MG63 (cell line): ENCODE measurements around the gene CBX2. TPM values are rescaled to one million over a fixed set of nuclear protein-coding genes. Genes with fewer than 3 reads are reported as not detected.

Experiments
- DNase-seq: peaks from one replicate; pipeline ENCODE4 v3.0.0-alpha.2; 2020
- H3K27me3 ChIP-seq: fragments of 250-450 bp; sonication (Bioruptor Pico); 2 replicates; pipeline ENCODE4 v1.5.1; 2020; ENCODE audit warnings: mild to moderate bottlenecking, moderate library complexity
- H3K36me3 ChIP-seq: fragments of 250-450 bp; sonication (Bioruptor Pico); 2 replicates; pipeline ENCODE4 v1.5.1; 2020; ENCODE audit warnings: mild to moderate bottlenecking, moderate library complexity
- H3K4me3 ChIP-seq: fragments of 250-450 bp; sonication (Bioruptor Pico); 2 replicates; pipeline ENCODE4 v1.5.1; 2020; ENCODE audit warnings: mild to moderate bottlenecking, moderate library complexity
- H3K9me3 ChIP-seq: fragments of 250-450 bp; sonication (Bioruptor Pico); 2 replicates; pipeline ENCODE4 v1.5.1; 2020; ENCODE audit warnings: mild to moderate bottlenecking, moderate library complexity
- total RNA-seq: library from RNA; depleted of rRNA; stranded (reverse); fragments of >200 nt; shearing (Covaris generic); gene quantifications from 2 replicates; pipeline ENCODE4 v1.2.3, GENCODE V29; 2014; ENCODE audit warnings: low replicate concordance

The CBX2 gene
- total RNA-seq, 1 experiment from 2014 or later, result 17.1 TPM

DNA sequence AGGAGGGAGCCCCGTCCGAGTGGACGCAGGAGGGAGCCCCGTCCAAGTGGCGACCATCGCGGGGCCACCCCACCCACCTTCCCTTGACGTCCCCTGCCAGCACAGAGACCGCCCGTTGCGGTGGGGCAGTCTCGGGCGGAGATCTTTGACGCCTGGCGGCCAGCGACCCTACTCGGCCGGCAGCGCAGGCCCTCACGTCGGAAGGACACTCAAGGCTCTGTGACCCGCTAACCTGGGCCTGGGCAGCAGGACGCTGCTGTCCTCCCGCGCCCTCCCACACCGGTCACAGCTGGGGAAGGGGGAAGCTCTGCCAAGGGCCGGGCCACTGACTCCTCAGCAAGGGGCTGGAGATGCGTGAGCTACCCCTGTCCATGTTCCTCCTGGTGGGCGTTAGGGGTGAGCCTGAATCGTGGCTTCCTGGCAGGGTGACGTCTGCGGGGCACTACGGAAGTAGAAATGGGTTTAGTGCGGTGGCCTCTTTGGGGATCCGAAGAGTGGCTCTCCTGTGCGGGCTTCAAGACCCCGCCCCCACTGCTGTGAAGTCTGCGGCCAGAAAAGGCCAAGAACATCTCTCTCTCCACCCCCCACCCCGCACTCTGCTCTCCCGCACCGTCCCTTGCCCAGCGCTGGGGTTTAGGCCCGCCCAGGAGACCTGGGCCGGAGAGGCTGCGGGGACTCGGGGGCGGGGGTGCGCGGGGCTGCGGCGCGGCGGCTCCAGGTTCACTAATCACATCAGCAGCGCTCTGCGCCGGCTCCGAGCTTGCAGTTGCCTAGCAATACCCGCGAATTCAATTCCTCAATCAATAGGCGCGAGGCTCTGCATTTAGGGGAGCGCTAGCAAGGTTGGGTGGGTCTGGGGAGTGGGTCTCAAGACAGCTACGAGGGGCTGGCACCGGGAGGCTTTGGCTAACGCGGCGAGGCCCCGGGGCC, 13.1 kb downstream of the CBX2 start:
- peaks cover 16% of the 10 kb centered on the region for H3K36me3 ChIP-seq
- no peak overlapping the region for H3K4me3 ChIP-seq
- peaks cover 8% of the 10 kb centered on the region for H3K27me3 ChIP-seq
- H3K9me3 ChIP-seq, result no peaks in the 10 kb centered on the region
- DNase-seq, result no peak

DNA sequence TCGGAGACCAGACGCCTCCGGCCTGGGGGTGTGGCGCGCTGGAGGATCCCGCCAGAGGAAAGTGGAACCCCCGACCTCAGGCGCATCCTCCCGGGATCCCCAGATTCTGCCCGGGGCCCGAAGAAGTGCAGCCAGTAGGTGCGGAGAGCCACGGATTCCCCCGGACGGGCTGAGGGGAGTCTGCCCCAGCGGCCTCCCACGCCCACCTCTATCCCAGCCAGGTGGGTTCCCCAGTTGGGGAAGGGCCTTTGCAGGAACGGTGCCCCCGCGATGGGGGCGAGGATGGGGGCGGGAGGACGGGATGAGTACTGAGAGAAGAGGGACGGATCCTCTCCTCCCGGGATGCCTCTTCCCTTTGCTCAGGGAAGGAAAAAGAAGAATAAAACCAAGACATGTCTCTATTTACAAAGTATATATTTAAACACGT, 13.8 kb downstream of the CBX2 start:
- H3K36me3 ChIP-seq, result peaks cover 16% of the 10 kb centered on the region
- peaks cover 8% of the 10 kb centered on the region for H3K27me3 ChIP-seq
- no peak overlapping the region for H3K4me3 ChIP-seq
- no peaks in the 10 kb centered on the region for H3K9me3 ChIP-seq
- DNase-seq, result no peak

DNA sequence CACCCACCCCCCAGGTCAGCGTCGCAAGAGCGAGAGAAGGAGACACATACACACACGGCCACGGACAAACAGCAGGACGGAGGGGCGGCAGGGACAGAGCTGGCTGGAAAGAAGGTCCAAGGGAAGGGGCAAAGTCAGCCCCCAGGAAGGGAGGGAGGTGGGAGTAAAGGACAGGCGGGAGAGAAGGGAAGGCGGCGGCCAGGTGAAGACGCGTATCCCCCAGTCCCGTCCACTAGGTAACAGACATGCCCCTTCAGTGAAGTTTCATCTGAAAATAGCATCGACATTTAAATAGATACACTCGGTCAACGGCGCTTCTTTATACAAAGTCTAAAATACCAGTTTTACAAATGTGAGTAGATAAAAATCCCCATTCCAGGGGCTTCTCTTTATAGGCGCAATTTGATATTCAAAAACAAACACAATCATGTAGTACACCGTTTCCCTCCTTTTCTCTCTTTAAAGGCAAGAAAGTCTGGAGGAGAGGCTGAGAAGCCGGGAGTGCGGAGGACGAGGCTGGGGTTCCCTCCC, 14.5 kb downstream of the CBX2 start:
- peaks cover 16% of the 10 kb centered on the region for H3K36me3 ChIP-seq
- peaks cover 8% of the 10 kb centered on the region for H3K27me3 ChIP-seq
- H3K4me3 ChIP-seq, result peak overlapping the region; percentile 54
- DNase-seq, result no peak
- no peaks in the 10 kb centered on the region for H3K9me3 ChIP-seq

DNA sequence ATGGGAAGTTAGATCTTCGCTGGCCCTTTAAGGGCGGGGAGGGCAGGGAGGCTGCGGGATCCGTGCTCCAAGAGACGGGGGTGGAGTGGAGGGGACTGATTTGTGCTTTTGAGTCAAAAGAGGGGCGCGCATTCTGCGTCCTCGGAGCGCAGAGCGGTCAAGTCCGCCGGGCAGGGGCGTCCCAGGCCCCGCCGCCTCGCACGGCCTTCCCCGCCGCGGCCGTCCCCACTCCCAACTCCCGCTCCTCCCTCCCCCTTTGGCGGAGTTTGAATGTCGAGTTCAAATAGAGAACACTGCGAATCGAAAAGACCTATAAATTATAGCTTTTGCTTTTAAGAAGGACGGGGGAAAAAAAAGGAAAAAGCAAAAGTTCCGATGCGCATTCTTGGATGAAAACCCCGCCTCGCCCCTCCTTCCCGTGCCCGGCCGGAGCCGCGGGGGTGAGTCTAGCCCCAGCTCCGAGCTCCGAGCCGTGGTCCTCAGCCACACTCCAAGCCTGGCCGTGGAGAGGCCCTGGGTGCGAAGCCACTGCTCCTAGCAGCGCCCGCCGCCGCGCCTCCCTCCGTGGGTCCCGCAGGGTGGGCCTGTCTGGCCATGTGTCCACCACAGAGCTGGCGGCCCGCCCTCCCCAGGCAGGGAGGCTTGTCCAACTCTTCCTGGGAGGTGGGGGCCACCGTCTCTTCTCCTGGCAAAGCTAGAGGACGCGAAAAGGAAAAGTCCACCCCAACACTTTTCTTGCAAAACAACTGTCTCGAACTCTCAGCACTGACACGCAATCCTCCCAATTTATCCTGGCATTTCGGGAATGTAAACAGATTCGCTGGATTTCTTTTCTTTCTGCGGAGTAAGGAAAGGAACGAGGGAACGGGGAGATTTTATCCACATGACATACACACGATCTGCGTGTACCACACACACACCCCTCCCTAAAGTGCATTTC, 15.3 kb downstream of the CBX2 start:
- H3K36me3 ChIP-seq, result peaks cover 16% of the 10 kb centered on the region
- peak overlapping the region; percentile 54 for H3K4me3 ChIP-seq
- peaks cover 14% of the 10 kb centered on the region for H3K27me3 ChIP-seq
- H3K9me3 ChIP-seq, result no peaks in the 10 kb centered on the region
- peak; percentile 87 for DNase-seq

DNA sequence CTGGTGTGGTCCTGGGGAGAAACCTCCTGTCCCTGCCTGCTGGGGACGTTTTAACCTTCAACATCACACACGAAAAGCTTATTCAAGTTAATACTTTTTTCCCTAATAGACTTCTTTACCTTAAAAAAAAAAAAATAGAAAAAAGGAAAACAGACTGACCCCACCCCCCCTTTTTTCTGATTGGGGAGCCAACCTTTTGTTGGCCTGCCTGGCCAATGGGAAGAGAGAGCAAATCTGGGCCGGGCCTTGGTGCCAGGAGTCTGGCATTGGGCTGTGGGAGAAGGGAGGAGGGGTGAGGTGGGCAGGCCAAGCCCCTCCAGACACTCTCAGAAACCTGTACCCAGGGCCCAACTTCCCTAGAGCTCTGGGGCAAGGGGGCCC, 16.0 kb downstream of the CBX2 start:
- Histone ChIP-seq H3K27me3 (peaks cover 20% of the 10 kb centered on the region), H3K4me3 (peak overlapping the region; percentile 54), H3K36me3 (peaks cover 16% of the 10 kb centered on the region), H3K9me3 (no peaks in the 10 kb centered on the region)
- DNase-seq, result peak; percentile 80

- H3K36me3 ChIP-seq, result peaks cover 16% of the 10 kb centered on the region
These were observed 16.9 kb downstream of the CBX2 start for GRCh38 chr17:79794659-79795511.

DNA sequence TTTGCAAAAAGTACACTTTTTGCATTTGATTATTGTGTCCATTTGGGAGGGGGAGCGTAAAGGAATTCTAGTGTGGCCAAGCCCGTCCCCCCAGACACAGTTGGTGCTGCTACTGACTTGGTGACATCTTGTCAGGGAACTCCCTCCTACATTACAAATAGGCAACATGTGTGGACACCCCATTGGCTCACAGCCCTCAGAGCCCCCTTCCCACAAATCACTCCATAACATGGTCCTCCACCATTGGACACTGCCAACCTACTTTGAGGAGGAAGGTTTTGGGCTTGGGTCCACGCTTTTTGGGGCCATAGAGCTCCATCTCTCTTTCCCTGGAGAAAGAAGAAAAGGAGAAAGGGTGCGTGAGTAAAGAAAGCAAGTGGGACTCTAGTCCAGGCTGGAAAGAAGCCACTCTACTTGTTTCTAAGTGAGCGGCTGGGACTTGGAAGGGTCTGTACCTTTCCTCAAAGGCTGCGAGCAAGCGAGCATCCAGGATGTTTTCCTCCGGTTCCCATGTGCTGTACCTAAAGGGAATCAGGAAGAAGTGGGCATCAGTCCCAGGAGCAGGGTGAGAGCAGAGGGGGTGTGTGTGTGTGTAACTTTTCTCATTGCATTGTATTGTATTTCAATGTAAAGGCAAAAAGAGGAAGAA, 18.0 kb downstream of the CBX2 start:
- DNase-seq, result no peak
- peaks cover 32% of the 10 kb centered on the region for H3K27me3 ChIP-seq
- H3K9me3 ChIP-seq, result no peaks in the 10 kb centered on the region
- H3K36me3 ChIP-seq, result peaks cover 16% of the 10 kb centered on the region
- H3K4me3 ChIP-seq, result peak overlapping the region; percentile 76

More at GRCh38 chr17:79794659-79795511, 16.9 kb downstream of the CBX2 start:
- no peak for DNase-seq
- Histone ChIP-seq H3K9me3 (no peaks in the 10 kb centered on the region), H3K4me3 (no peak overlapping the region), H3K27me3 (peaks cover 30% of the 10 kb centered on the region)

- Histone ChIP-seq H3K4me3 (peak overlapping the region; percentile 76), H3K9me3 (no peaks in the 10 kb centered on the region), H3K36me3 (peaks cover 16% of the 10 kb centered on the region), H3K27me3 (peaks cover 37% of the 10 kb centered on the region)
- DNase-seq, result no peak
These were observed 18.5 kb downstream of the CBX2 start for GRCh38 chr17:79796444-79796762.

GRCh38 chr17:79796763-79797491, 19.0 kb downstream of the CBX2 start, which contains the start of gene CBX8:
Gene CBX8, minus strand, starts transcription at chr17:79797077. Its CDS starts 79 bp downstream, at chr17:79796998.
- peak within 1 kb of the TSS; percentile 76 for H3K4me3 ChIP-seq
- H3K27me3 ChIP-seq, result peaks cover 42% of the 10 kb centered on the region
- no peaks in the 10 kb centered on the region for H3K9me3 ChIP-seq
- DNase-seq, result peak; percentile 99
- H3K36me3 ChIP-seq, result peaks cover 16% of the 10 kb centered on the region

GRCh38 chr17:79797492-79798298, 19.7 kb downstream of the CBX2 start:
- DNase-seq, result no peak
- H3K27me3 ChIP-seq, result peaks cover 46% of the 10 kb centered on the region
- H3K9me3 ChIP-seq, result no peaks in the 10 kb centered on the region
- H3K4me3 ChIP-seq, result peak overlapping the region; percentile 76
- H3K36me3 ChIP-seq, result peaks cover 16% of the 10 kb centered on the region

GRCh38 chr17:79798299-79799173, 20.6 kb downstream of the CBX2 start:
- no peak for DNase-seq
- Histone ChIP-seq H3K4me3 (no peak overlapping the region), H3K36me3 (peaks cover 16% of the 10 kb centered on the region), H3K27me3 (peaks cover 53% of the 10 kb centered on the region), H3K9me3 (no peaks in the 10 kb centered on the region)

GRCh38 chr17:79799174-79799537, 21.2 kb downstream of the CBX2 start:
- Histone ChIP-seq H3K36me3 (peaks cover 16% of the 10 kb centered on the region), H3K9me3 (no peaks in the 10 kb centered on the region), H3K27me3 (peaks cover 59% of the 10 kb centered on the region), H3K4me3 (no peak overlapping the region)
- no peak for DNase-seq

DNA sequence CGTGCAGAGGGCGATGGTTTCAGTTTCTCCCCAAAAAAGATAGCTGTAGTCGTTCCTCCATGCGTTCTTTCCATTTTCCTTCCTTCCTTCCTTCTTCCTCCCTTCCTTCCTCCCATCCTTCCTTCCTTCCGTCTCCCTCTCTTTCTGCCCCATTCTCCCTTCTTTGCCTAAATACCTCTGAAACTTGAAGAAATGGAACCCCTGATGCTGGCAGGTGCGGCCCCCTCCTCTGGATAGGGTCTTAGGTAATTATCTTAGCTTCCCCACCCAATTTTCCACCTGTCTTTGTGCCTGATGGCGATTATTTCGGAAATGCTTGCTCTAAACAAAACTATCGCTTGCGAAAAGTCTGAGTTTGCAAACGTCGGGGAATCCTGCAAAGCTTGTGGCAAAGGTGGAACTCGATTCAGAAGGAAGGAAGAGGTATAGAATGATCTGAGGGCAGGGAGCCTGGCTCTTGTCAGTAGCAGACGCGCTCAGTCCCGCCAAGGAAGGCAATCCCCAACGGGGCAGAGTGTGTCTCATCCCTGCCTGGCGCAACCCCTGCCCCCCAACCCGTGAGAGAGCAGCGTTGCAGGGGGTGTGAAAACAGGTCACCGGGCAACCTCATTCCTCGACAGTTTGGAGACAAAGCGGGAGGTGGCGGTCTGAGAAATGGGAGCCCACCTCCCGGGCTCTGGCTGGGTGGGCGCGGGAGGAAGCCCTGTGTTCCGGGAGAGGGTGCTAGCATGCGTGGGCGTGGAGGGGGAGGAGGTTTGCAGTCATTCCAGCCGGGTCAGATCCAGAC, 21.8 kb downstream of the CBX2 start:
- no peak for DNase-seq
- peaks cover 65% of the 10 kb centered on the region for H3K27me3 ChIP-seq

More for the DNA sequence above, 21.8 kb downstream of the CBX2 start:
- Histone ChIP-seq H3K9me3 (no peaks in the 10 kb centered on the region), H3K4me3 (no peak overlapping the region), H3K36me3 (peaks cover 11% of the 10 kb centered on the region)
